Fibroblast of lung (primary cell): ENCODE measurements around the gene IL17RB. TPM values are rescaled to one million over a fixed set of nuclear protein-coding genes. Genes with fewer than 3 reads are reported as not detected.

Source experiments
- DNase-seq, 2 donors: peaks; one replicate each; pipeline versions ENCODE4 v3.0.0 to v3.0.0-alpha.2; 2010; ENCODE audit warnings: low read depth in 2 of 2
- H2AFZ ChIP-seq: 2 replicates; pipeline ENCODE4 v1.5.1; 2012; ENCODE audit warnings: low read length, control low read depth, inconsistent platforms
- H3K27ac ChIP-seq: 2 replicates; pipeline ENCODE4 v1.5.1; 2011; ENCODE audit warnings: low read length, control low read depth; ENCODE audit not compliant: insufficient read depth
- H3K27me3 ChIP-seq: 2 replicates; pipeline ENCODE4 v1.5.1; 2011; ENCODE audit warnings: mild to moderate bottlenecking, low read length; ENCODE audit not compliant: control insufficient read depth, insufficient read depth
- H3K36me3 ChIP-seq: 2 replicates; pipeline ENCODE4 v1.5.1; 2011; ENCODE audit warnings: low read length; ENCODE audit not compliant: control insufficient read depth, insufficient read depth
- H3K4me1 ChIP-seq: 2 replicates; pipeline ENCODE4 v1.5.1; 2011; ENCODE audit warnings: low read length; ENCODE audit not compliant: control insufficient read depth, insufficient read depth; ENCODE audit errors: extremely low read depth
- H3K4me2 ChIP-seq: 2 replicates; pipeline ENCODE4 v1.5.1; 2011; ENCODE audit warnings: low read length, control low read depth; ENCODE audit not compliant: insufficient read depth; ENCODE audit errors: extremely low read depth
- H3K4me3 ChIP-seq, 4 experiments: fragments of 200-600 bp in 1 of 4; sonication (generic) in 1 of 4; replicated peaks in 1 of 4; 2 replicates each; pipeline ENCODE4 v1.5.1; 2011 to 2016; ENCODE audit warnings: low read length in 4 of 4, low read depth in 3 of 4, mild to moderate bottlenecking in 3 of 4, control low read depth in 2 of 4, inconsistent platforms in 1 of 4, mixed read lengths in 1 of 4; ENCODE audit not compliant: insufficient read depth in 1 of 4; ENCODE audit errors: control extremely low read depth in 1 of 4
- H3K79me2 ChIP-seq: 2 replicates; pipeline ENCODE4 v1.5.1; 2012; ENCODE audit warnings: mild to moderate bottlenecking, low read length, inconsistent platforms; ENCODE audit not compliant: control insufficient read depth, insufficient read depth
- H3K9ac ChIP-seq: 2 replicates; pipeline ENCODE4 v1.5.1; 2011; ENCODE audit warnings: mild to moderate bottlenecking, low read length, control low read depth; ENCODE audit not compliant: insufficient read depth
- H3K9me3 ChIP-seq: 2 replicates; pipeline ENCODE4 v1.5.1; 2012; ENCODE audit warnings: low read depth, low read length; ENCODE audit not compliant: control insufficient read depth, insufficient read depth
- H4K20me1 ChIP-seq: 2 replicates; pipeline ENCODE4 v1.5.1; 2011; ENCODE audit warnings: low read length; ENCODE audit not compliant: control insufficient read depth, insufficient read depth; ENCODE audit errors: extremely low read depth
- CTCF ChIP-seq, 2 donors: IDR thresholded peaks in 1 of 2; conservative IDR thresholded peaks in 1 of 2; 1 replicate in 1 of 2; 2 replicates in 1 of 2; pipeline ENCODE4 v1.5.1; 2011 to 2012; ENCODE audit warnings: low read length in 2 of 2, control low read depth in 1 of 2, inconsistent platforms in 1 of 2, low read depth in 1 of 2, mild to moderate bottlenecking in 1 of 2
- EZH2 ChIP-seq: IDR thresholded peaks from 2 replicates; pipeline ENCODE4 v1.5.1; 2012; ENCODE audit warnings: low read length, control low read depth, mild to moderate bottlenecking; ENCODE audit errors: missing control alignments
- polyA plus RNA-seq, 2 donors: library from polyadenylated mRNA; depleted of rRNA in 1 of 2; stranded (reverse) in 1 of 2; unstranded in 1 of 2; fragments of >200 nt; gene quantifications; 2 replicates each; pipeline ENCODE4 v1.2.1, GENCODE V29; 2011 to 2012; ENCODE audit warnings: missing spikeins in 1 of 2
- total RNA-seq: library from RNA; depleted of rRNA; stranded (reverse); fragments of >200 nt; gene quantifications from 2 replicates; pipeline ENCODE4 v1.2.1, GENCODE V29; 2014

The IL17RB gene
- total and polyA plus RNA-seq, 2 donors (not counting 1 experiment from before 2014, with no cell fraction given): 0.32 to 0.33 TPM

GRCh38 chr3:53843195-53844177 is 2.9 kb upstream of the IL17RB start:
- Histone ChIP-seq H3K9ac (no peak overlapping the region), H3K27me3 (peaks cover 33% of the 10 kb centered on the region), H3K27ac (no peak overlapping the region), H3K4me2 (no peak overlapping the region), H3K4me3 (no peak overlapping the region), H3K79me2 (no peaks in the 10 kb centered on the region), H3K36me3 (no peaks in the 10 kb centered on the region), H2AFZ (no peak overlapping the region), H3K4me1 (no peaks in the 10 kb centered on the region), H3K9me3 (no peaks in the 10 kb centered on the region), H4K20me1 (no peaks in the 10 kb centered on the region)
- no peak for DNase-seq
- no peak for TF ChIP-seq CTCF (conservative IDR thresholded peaks at IDR 0.05 in 1 of 2, IDR thresholded peaks at IDR 0.05 in 1 of 2; ENCODE audit: low read depth in 1 of 2, low read length in 2 of 2)
- TF ChIP-seq EZH2: no peak

DNA sequence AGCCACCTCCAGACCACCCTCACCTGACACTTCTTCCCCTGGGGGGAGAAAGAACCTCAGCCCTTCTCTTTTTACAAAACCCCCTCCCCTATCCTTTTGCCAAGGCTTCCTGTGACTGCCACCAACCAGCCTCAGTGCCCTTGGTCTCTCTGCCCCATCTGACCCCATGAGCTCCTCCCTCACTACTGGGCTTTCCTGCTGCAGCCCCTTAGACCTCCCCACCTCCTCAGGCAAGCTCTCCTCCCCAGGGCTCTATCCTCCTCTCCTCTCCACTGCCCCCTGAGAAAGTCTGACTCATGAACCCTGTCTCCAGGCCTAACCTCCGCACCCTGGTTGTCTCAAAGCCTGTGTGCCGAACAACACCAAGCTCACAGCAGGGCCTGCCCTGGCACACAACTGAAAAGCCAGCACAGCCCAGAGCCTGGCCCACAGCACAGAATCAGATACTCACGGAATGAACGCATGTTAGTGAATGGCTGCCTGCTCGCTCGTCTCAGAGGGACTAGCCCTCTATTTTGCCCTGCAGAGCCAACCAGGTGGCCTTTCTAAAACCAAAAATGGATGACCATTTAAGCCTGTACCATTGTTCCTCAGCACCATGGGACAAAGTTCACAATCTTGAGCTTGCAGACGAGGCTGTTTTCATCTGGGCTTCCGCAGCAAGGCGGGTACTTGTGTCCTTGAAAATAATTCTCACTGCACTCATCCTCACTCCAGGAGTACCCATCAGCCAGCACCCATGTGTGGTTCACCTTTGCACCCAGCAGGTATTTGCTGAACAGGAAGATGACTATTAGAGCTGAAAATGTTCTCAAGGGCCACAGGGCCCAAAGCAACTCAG is 1.9 kb upstream of the IL17RB start:
- Histone ChIP-seq H3K27ac (no peak overlapping the region), H3K27me3 (peaks cover 35% of the 10 kb centered on the region), H4K20me1 (no peaks in the 10 kb centered on the region), H3K79me2 (no peaks in the 10 kb centered on the region), H3K36me3 (no peaks in the 10 kb centered on the region), H2AFZ (no peak overlapping the region), H3K4me3 (no peak overlapping the region), H3K4me2 (no peak overlapping the region), H3K9ac (no peak overlapping the region), H3K4me1 (no peaks in the 10 kb centered on the region), H3K9me3 (no peaks in the 10 kb centered on the region)
- no peak for TF ChIP-seq EZH2
- no peak for TF ChIP-seq CTCF (conservative IDR thresholded peaks at IDR 0.05 in 1 of 2, IDR thresholded peaks at IDR 0.05 in 1 of 2; ENCODE audit: low read depth in 1 of 2, low read length in 2 of 2)
- no peak for DNase-seq
